Right atrium auricular region (tissue), 2 donors: ENCODE data around the gene LGR6. TPM values are rescaled to one million over a fixed set of nuclear protein-coding genes. Genes with fewer than 3 reads are reported as not detected.

Experiments used
- DNase-seq: peaks from one replicate; pipeline ENCODE4 v3.0.0-alpha.2; 2019; ENCODE audit warnings: low spot score
- H3K27ac ChIP-seq, 2 donors: fragments of 200-600 bp; sonication (generic); 1 replicate in 1 of 2; 2 replicates in 1 of 2; pipeline ENCODE4 v1.5.1; 2016 to 2019
- H3K27me3 ChIP-seq, 2 donors: fragments of 200-600 bp; sonication (generic); one replicate each; pipeline versions ENCODE4 v1.5.1 to v1.6.0; 2017 to 2019
- H3K36me3 ChIP-seq: fragments of 200-600 bp; sonication (generic); one replicate; pipeline ENCODE4 v1.5.1; 2016
- H3K4me1 ChIP-seq, 2 donors: fragments of 200-600 bp; sonication (generic); one replicate each; pipeline versions ENCODE4 v1.5.1 to v1.6.0; 2017 to 2019
- H3K4me3 ChIP-seq, 2 donors: fragments of 200-600 bp; sonication (generic); 1 replicate in 1 of 2; 2 replicates in 1 of 2; pipeline ENCODE4 v1.5.1; 2017 to 2019; ENCODE audit warnings: mild to moderate bottlenecking in 1 of 2, moderate library complexity in 1 of 2
- H3K9me3 ChIP-seq, 2 donors: fragments of 200-600 bp; sonication (generic); one replicate each; pipeline ENCODE4 v1.5.1; 2019
- total RNA-seq, 2 donors: library from RNA; depleted of rRNA; stranded (reverse); fragments of >200 nt; gene quantifications; one replicate each; pipeline ENCODE4 v1.1.0, GENCODE V29; 2016
- TF ChIP-seq, protein P1 (sequence below), 2 donors: fragments of 200-600 bp; sonication (generic); IDR thresholded peaks; one replicate each; pipeline ENCODE4 v1.5.1; 2019; ENCODE audit warnings: antibody characterized with exemption in 2 of 2

Gene LGR6
- total RNA-seq, 2 donors from 2014 or later = 5.5 to 17.0 TPM

DNA sequence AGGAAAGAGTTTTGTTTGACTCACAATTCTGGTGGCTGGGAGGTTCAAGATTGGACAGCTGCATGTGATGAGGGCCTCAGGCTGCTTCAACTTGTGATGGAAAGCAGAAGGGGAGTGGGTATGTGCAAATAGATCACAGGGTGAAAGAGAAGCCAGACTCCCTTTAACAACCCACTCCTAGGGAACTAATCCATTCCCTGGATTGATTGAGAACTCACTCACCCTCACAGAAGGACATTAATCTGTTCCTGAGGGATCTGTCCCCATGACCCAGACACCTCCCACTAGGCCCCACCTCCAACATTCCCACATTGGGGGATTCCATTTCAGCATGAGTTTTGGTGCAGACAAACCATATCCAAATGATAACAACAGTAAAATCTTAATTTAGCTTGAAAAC, 122.6 kb downstream of the LGR6 start:
- DNase-seq = no peak
- Histone ChIP-seq H3K4me1 (no peaks in the 10 kb centered on the region), H3K4me3 (no peak overlapping the region), H3K9me3 (no peaks in the 10 kb centered on the region), H3K27me3 (no peaks in the 10 kb centered on the region), H3K36me3 (peaks cover 4% of the 10 kb centered on the region), H3K27ac (no peak overlapping the region)
- TF ChIP-seq, protein P1, sequence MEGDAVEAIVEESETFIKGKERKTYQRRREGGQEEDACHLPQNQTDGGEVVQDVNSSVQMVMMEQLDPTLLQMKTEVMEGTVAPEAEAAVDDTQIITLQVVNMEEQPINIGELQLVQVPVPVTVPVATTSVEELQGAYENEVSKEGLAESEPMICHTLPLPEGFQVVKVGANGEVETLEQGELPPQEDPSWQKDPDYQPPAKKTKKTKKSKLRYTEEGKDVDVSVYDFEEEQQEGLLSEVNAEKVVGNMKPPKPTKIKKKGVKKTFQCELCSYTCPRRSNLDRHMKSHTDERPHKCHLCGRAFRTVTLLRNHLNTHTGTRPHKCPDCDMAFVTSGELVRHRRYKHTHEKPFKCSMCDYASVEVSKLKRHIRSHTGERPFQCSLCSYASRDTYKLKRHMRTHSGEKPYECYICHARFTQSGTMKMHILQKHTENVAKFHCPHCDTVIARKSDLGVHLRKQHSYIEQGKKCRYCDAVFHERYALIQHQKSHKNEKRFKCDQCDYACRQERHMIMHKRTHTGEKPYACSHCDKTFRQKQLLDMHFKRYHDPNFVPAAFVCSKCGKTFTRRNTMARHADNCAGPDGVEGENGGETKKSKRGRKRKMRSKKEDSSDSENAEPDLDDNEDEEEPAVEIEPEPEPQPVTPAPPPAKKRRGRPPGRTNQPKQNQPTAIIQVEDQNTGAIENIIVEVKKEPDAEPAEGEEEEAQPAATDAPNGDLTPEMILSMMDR (IDR thresholded peaks at IDR 0.05) = no peak

DNA sequence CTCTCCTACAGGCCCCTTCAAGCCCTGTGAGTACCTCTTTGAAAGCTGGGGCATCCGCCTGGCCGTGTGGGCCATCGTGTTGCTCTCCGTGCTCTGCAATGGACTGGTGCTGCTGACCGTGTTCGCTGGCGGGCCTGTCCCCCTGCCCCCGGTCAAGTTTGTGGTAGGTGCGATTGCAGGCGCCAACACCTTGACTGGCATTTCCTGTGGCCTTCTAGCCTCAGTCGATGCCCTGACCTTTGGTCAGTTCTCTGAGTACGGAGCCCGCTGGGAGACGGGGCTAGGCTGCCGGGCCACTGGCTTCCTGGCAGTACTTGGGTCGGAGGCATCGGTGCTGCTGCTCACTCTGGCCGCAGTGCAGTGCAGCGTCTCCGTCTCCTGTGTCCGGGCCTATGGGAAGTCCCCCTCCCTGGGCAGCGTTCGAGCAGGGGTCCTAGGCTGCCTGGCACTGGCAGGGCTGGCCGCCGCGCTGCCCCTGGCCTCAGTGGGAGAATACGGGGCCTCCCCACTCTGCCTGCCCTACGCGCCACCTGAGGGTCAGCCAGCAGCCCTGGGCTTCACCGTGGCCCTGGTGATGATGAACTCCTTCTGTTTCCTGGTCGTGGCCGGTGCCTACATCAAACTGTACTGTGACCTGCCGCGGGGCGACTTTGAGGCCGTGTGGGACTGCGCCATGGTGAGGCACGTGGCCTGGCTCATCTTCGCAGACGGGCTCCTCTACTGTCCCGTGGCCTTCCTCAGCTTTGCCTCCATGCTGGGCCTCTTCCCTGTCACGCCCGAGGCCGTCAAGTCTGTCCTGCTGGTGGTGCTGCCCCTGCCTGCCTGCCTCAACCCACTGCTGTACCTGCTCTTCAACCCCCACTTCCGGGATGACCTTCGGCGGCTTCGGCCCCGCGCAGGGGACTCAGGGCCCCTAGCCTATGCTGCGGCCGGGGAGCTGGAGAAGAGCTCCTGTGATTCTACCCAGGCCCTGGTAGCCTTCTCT, 124.6 kb downstream of the LGR6 start:
- no peaks in the 10 kb centered on the region for H3K9me3 ChIP-seq
- H3K27ac ChIP-seq = no peak overlapping the region
- H3K27me3 ChIP-seq = no peaks in the 10 kb centered on the region
- no peak for DNase-seq
- TF ChIP-seq, protein P1 (IDR thresholded peaks at IDR 0.05) = no peak
- H3K36me3 ChIP-seq = peaks cover 4% of the 10 kb centered on the region
- no peak overlapping the region for H3K4me3 ChIP-seq
- no peaks in the 10 kb centered on the region for H3K4me1 ChIP-seq

DNA sequence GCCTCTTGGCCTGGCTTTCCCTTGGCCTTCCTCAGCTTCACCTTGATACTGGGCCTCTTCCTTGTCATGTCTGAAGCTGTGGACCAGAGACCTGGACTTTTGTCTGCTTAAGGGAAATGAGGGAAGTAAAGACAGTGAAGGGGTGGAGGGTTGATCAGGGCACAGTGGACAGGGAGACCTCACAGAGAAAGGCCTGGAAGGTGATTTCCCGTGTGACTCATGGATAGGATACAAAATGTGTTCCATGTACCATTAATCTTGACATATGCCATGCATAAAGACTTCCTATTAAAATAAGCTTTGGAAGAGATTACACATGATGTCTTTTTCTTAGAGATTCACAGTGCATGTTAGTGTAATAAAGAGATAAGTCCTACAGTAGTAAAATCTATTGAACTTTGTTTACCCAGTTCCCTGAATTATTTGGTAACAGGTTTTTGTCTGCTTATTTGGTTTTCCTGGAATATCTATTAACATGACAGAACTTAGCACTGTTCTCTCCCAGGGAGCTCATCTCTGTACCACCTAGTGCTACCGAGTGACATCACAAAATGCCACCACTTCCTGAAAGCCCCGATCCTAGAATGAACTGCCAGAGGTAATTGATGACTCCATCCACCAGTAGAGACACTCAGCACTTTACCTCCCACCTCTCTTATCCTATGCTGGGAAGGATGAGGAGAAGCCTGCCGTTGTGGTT, 125.9 kb downstream of the LGR6 start:
- H3K9me3 ChIP-seq = no peaks in the 10 kb centered on the region
- no peaks in the 10 kb centered on the region for H3K27me3 ChIP-seq
- no peak for DNase-seq
- H3K4me1 ChIP-seq = no peaks in the 10 kb centered on the region
- TF ChIP-seq, protein P1 (IDR thresholded peaks at IDR 0.05) = no peak
- H3K27ac ChIP-seq = no peak overlapping the region
- peaks cover 4% of the 10 kb centered on the region for H3K36me3 ChIP-seq
- no peak overlapping the region for H3K4me3 ChIP-seq

DNA sequence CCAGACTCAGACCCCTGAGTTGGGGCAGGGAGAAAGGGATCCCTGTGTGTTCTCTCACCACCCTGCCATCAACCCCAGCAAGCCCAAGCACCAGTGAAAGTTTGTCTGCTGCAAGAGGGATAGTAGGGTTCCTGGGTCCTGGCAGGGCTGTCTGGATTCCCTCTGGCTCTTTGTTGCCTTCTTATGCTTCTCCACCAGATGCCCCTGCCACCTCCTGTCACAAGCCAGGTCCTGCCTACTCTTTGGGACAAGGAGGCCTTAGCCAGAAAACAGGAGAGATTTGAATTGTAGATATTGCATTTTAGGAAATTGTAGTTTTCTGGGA, 126.4 kb downstream of the LGR6 start:
- no peak overlapping the region for H3K4me3 ChIP-seq
- H3K9me3 ChIP-seq = no peaks in the 10 kb centered on the region
- TF ChIP-seq, protein P1 (IDR thresholded peaks at IDR 0.05) = no peak
- no peak overlapping the region for H3K27ac ChIP-seq
- no peak for DNase-seq
- H3K4me1 ChIP-seq = no peaks in the 10 kb centered on the region
- H3K36me3 ChIP-seq = peaks cover 4% of the 10 kb centered on the region
- no peaks in the 10 kb centered on the region for H3K27me3 ChIP-seq

DNA sequence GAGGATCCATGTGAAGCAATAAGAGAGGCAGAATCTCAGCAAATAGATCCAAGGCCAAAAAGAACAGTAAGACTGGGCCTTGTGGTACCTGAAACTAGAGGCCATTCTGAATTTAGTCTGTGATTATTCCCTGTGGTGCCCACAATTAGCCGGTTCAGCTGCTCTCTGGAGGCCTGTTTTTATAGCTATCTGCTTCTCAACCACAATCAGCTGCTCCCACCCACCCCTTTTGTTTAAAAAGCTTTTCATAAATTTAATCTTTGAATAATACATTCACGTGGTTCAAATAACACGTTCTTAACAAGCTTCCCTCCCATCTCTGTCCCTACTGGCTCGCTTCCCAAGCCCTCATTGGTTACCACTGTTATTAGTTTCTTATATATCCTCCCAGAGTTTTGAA, 130.1 kb downstream of the LGR6 start:
- Histone ChIP-seq H3K9me3 (no peaks in the 10 kb centered on the region), H3K4me3 (no peak overlapping the region), H3K4me1 (no peaks in the 10 kb centered on the region), H3K36me3 (peaks cover 3% of the 10 kb centered on the region), H3K27ac (no peak overlapping the region), H3K27me3 (no peaks in the 10 kb centered on the region)
- DNase-seq = no peak
- TF ChIP-seq, protein P1 (IDR thresholded peaks at IDR 0.05) = no peak
